Neural cell (in vitro differentiated cells): ENCODE data around the gene TFCP2L1. TPM values are rescaled to one million over a fixed set of nuclear protein-coding genes. Genes with fewer than 3 reads are reported as not detected.

Experiments
- H2AFZ ChIP-seq: fragments of 200-600, 300-800 bp; sonication (generic), shearing (Covaris generic); 2 replicates; pipeline ENCODE4 v1.6.0; 2014; ENCODE audit warnings: low read depth, mild to moderate bottlenecking, antibody characterized with exemption, low read length, moderate library complexity
- H3F3A ChIP-seq: fragments of 200-600 bp; shearing (Covaris generic); 2 replicates; pipeline ENCODE4 v1.6.1; 2016; ENCODE audit warnings: mild to moderate bottlenecking, moderate library complexity, mixed read lengths, antibody characterized with exemption, low read length; ENCODE audit not compliant: insufficient read depth, poor library complexity, severe bottlenecking
- H3K27ac ChIP-seq: fragments of 200-600, 300-800 bp; sonication (generic), shearing (Covaris generic); 2 replicates; pipeline ENCODE4 v1.5.1; 2014; ENCODE audit warnings: mild to moderate bottlenecking, low read length, moderate library complexity
- H3K27me3 ChIP-seq: fragments of 300-800, 200-600 bp; sonication (generic), shearing (Covaris generic); 2 replicates; pipeline ENCODE4 v1.6.0; 2014; ENCODE audit warnings: mild to moderate bottlenecking, low read depth, low read length, moderate library complexity; ENCODE audit not compliant: insufficient read depth
- H3K36me3 ChIP-seq: fragments of 300-800, 200-600 bp; sonication (generic), shearing (Covaris generic); 2 replicates; pipeline ENCODE4 v1.5.1; 2014; ENCODE audit warnings: mild to moderate bottlenecking, antibody characterized with exemption, low read length, moderate library complexity; ENCODE audit not compliant: insufficient read depth
- H3K4me2 ChIP-seq: fragments of 300-800, 200-600 bp; sonication (generic), shearing (Covaris generic); 2 replicates; pipeline ENCODE4 v1.6.0; 2014; ENCODE audit warnings: mild to moderate bottlenecking, low read length
- H3K4me3 ChIP-seq: fragments of 300-800, 200-600 bp; sonication (generic), shearing (Covaris generic); 2 replicates; pipeline ENCODE4 v1.5.1; 2014; ENCODE audit warnings: mild to moderate bottlenecking, low read length, moderate library complexity
- H3K79me2 ChIP-seq: fragments of 200-600 bp; shearing (Covaris generic); replicated peaks from 2 replicates; pipeline ENCODE4 v1.6.0; 2014; ENCODE audit warnings: mild to moderate bottlenecking, low read length, moderate library complexity; ENCODE audit not compliant: insufficient read depth
- H3K9ac ChIP-seq: fragments of 300-800, 200-600 bp; sonication (generic), shearing (Covaris generic); 2 replicates; pipeline ENCODE4 v1.6.1; 2016; ENCODE audit warnings: mild to moderate bottlenecking, low read length, mixed read lengths
- H3K9me2 ChIP-seq: fragments of 200-600 bp; shearing (Covaris generic); 2 replicates; pipeline ENCODE4 v1.6.1; 2016; ENCODE audit warnings: mild to moderate bottlenecking, low read length, mixed read lengths; ENCODE audit not compliant: insufficient read depth
- H3K9me3 ChIP-seq: fragments of 200-600, 300-800 bp; sonication (generic), shearing (Covaris generic); 2 replicates; pipeline ENCODE4 v1.6.1; 2016; ENCODE audit warnings: mild to moderate bottlenecking, mixed run types, low read length, moderate library complexity, mixed read lengths
- H4K20me1 ChIP-seq: fragments of 200-600 bp; shearing (Covaris generic); 2 replicates; pipeline ENCODE4 v1.6.1; 2016; ENCODE audit warnings: mild to moderate bottlenecking, mixed run types; ENCODE audit not compliant: insufficient read depth
- CTCF ChIP-seq: fragments of 450-650 bp; IDR thresholded peaks from 2 replicates; pipeline ENCODE4 v1.5.1; 2014; ENCODE audit warnings: antibody characterized with exemption, mild to moderate bottlenecking, moderate library complexity; ENCODE audit not compliant: poor library complexity, severe bottlenecking
- EP300 ChIP-seq: fragments of 450-650 bp; conservative IDR thresholded peaks from 2 replicates; pipeline ENCODE4 v1.6.1; 2014; ENCODE audit warnings: antibody characterized with exemption, mild to moderate bottlenecking, moderate library complexity; ENCODE audit not compliant: poor library complexity, severe bottlenecking
- EZH2 ChIP-seq: fragments of 200-600, 300-800 bp; shearing (Covaris generic), sonication (generic); IDR thresholded peaks from 2 replicates; pipeline ENCODE4 v1.6.1; 2014; ENCODE audit warnings: antibody characterized with exemption, low read length, borderline replicate concordance, mild to moderate bottlenecking; ENCODE audit not compliant: insufficient read depth, poor library complexity, severe bottlenecking
- MXI1 ChIP-seq: fragments of 450-650 bp; conservative IDR thresholded peaks from 2 replicates; pipeline ENCODE4 v1.6.1; 2014; ENCODE audit warnings: antibody characterized with exemption, mild to moderate bottlenecking; ENCODE audit not compliant: poor library complexity, severe bottlenecking
- POLR2AphosphoS5 ChIP-seq: IDR thresholded peaks from 2 replicates; pipeline ENCODE4 v1.6.1; 2012
- RAD21 ChIP-seq: fragments of 450-650 bp; conservative IDR thresholded peaks from 2 replicates; pipeline ENCODE4 v1.6.1; 2014; ENCODE audit warnings: antibody characterized with exemption, mild to moderate bottlenecking, moderate library complexity
- REST ChIP-seq: IDR thresholded peaks from 2 replicates; pipeline ENCODE4 v1.6.1; 2012; ENCODE audit warnings: borderline replicate concordance
- SMC3 ChIP-seq: fragments of 450-650 bp; conservative IDR thresholded peaks from 2 replicates; pipeline ENCODE4 v1.6.1; 2014; ENCODE audit warnings: antibody characterized with exemption, mild to moderate bottlenecking, moderate library complexity; ENCODE audit not compliant: poor library complexity
- TAF1 ChIP-seq: IDR thresholded peaks from 2 replicates; pipeline ENCODE4 v1.6.1; 2012; ENCODE audit warnings: low read depth
- polyA plus RNA-seq: library from polyadenylated mRNA; depleted of rRNA; stranded (reverse); fragments of >200 nt; gene quantifications from 2 replicates; pipeline ENCODE4 v1.2.3, GENCODE V29; 2014

The TFCP2L1 gene
- polyA plus RNA-seq, 1 donor from 2014 or later, result 0.04 TPM

GRCh38 chr2:121167411-121167810, 117.6 kb downstream of the TFCP2L1 start:
- no peak overlapping the region for H3K27ac ChIP-seq
- no peaks in the 10 kb centered on the region for H3F3A ChIP-seq
- H3K9ac ChIP-seq, result no peak overlapping the region
- no peaks in the 10 kb centered on the region for H3K27me3 ChIP-seq
- no peaks in the 10 kb centered on the region for H3K9me2 ChIP-seq
- no peaks in the 10 kb centered on the region for H3K79me2 ChIP-seq
- H4K20me1 ChIP-seq, result no peaks in the 10 kb centered on the region
- no peak overlapping the region for H2AFZ ChIP-seq
- H3K4me2 ChIP-seq, result no peak overlapping the region
- H3K4me3 ChIP-seq, result no peak overlapping the region
- H3K36me3 ChIP-seq, result no peaks in the 10 kb centered on the region
- TF ChIP-seq REST (no peak), TAF1 (no peak), MXI1 (no peak), POLR2AphosphoS5 (no peak), EP300 (no peak), RAD21 (no peak), EZH2 (no peak), CTCF (no peak), SMC3 (no peak)
- peaks cover 4% of the 10 kb centered on the region for H3K9me3 ChIP-seq

Other genes starting within 250 kb of the TFCP2L1 start
- not detected in 2 replicates for gene RNU4ATAC, start 245.7 kb upstream of the TFCP2L1 start, polyA plus RNA-seq